ENCODE results near the gene RELL2.

GRCh38 chr5:141649972-141650371 lies 13.2 kb downstream of the RELL2 start:
- TF ChIP-seq POLR2A (IDR thresholded peaks at IDR 0.05) = no peak
- TF ChIP-seq CTCF (IDR thresholded peaks at IDR 0.05) = no peak
- no peak for TF ChIP-seq POLR2AphosphoS5 (IDR thresholded peaks at IDR 0.05; ENCODE audit: insufficient read depth in 1 of 2, low read depth in 1 of 2)

Measured in vagina (tissue), 2 donors.